GM13977 (cell line): ENCODE measurements around the gene APC2.

Source experiments
- DNase-seq: peaks from one replicate; pipeline ENCODE4 v3.0.0; 2012; ENCODE audit warnings: low spot score
- in situ Hi-C: fragments of 300-500 bp; cut with MboI; formaldehyde crosslinking; loops from one replicate; pipeline ENCODE4 v1.12.0; 2022; ENCODE audit warnings: low sequenced_read_pairs, low pct_unique_long_range_greater_than_20kb, mixed read lengths, inconsistent platforms; ENCODE audit not compliant: unreplicated experiment
- TF ChIP-seq, protein P1 (sequence below): IDR thresholded peaks from 2 replicates; pipeline ENCODE4 v1.5.1; 2012; ENCODE audit warnings: mild to moderate bottlenecking, control low read depth; ENCODE audit not compliant: insufficient read depth; ENCODE audit errors: extremely low read depth, missing control alignments

APC2 gene

DNA sequence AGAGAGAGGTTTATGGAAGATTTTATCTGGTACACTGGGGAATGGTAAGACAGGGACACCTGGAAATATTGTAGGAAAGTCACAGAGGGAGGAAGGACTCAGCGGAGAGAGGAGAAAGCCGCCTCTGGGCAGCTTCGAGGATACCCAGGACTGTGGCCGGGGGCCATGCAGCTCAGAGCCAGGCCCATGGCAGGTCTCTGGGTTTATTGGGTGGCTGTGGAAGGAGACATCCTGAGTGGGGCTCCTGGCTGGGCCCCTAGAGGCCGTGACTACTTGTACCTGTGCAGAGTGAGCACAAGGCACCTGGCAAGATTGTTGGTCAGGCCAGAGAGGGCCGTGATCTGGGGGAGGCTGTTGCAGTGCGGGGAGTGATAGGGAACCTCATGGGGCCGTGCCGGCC is 39.1 kb upstream of the APC2 start:
- TF ChIP-seq, protein P1, sequence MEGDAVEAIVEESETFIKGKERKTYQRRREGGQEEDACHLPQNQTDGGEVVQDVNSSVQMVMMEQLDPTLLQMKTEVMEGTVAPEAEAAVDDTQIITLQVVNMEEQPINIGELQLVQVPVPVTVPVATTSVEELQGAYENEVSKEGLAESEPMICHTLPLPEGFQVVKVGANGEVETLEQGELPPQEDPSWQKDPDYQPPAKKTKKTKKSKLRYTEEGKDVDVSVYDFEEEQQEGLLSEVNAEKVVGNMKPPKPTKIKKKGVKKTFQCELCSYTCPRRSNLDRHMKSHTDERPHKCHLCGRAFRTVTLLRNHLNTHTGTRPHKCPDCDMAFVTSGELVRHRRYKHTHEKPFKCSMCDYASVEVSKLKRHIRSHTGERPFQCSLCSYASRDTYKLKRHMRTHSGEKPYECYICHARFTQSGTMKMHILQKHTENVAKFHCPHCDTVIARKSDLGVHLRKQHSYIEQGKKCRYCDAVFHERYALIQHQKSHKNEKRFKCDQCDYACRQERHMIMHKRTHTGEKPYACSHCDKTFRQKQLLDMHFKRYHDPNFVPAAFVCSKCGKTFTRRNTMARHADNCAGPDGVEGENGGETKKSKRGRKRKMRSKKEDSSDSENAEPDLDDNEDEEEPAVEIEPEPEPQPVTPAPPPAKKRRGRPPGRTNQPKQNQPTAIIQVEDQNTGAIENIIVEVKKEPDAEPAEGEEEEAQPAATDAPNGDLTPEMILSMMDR = no peak
- DNase-seq = no peak
- in situ Hi-C loops = no loop called here

DNA sequence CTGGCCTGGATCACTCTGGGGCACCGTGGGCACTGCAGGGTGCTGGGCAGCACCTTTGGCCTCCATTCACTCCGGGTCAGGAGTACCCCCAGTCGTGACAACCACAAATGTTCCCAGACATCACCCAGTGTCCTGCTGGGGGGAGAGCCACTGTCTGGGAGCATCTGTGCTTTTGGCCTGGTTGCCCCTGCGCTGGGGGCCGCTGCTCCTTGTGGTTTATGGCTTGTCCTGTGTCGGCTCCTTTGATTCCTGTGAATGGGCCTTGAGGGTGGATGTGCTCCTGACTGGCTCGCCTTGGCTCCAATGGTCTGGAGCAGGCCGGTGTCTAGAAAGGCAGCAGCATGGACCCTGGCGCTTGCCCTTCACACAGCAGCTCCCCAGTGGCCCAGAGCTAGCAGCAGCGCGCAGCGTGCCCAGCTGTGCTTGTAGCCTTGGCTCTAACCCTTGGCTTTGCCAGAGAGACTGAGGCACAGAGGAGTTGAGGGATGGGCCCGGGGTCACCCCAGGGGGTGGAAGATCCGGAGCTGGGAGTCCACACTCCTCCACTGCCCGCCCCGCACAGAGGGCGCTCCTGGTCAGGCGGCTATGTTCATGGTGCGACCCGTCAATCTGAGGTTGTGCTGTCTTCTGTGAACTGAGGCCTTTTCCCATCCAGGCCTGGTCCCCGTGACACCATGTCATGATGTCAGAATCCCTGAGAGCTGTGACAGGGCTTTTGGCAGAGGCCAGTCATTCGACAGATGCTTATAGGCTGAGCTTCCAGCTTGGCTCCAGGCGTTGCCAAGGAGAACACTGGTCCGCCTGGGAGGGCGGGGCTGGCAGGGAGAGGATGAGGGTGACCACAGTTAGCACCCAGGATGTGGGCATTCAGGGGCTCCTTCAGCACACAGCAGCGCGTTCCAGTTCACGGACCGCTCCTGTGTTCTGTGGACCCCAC is 38.4 kb upstream of the APC2 start:
- TF ChIP-seq, protein P1 = no peak
- in situ Hi-C loops = no loop called here
- no peak for DNase-seq

DNA sequence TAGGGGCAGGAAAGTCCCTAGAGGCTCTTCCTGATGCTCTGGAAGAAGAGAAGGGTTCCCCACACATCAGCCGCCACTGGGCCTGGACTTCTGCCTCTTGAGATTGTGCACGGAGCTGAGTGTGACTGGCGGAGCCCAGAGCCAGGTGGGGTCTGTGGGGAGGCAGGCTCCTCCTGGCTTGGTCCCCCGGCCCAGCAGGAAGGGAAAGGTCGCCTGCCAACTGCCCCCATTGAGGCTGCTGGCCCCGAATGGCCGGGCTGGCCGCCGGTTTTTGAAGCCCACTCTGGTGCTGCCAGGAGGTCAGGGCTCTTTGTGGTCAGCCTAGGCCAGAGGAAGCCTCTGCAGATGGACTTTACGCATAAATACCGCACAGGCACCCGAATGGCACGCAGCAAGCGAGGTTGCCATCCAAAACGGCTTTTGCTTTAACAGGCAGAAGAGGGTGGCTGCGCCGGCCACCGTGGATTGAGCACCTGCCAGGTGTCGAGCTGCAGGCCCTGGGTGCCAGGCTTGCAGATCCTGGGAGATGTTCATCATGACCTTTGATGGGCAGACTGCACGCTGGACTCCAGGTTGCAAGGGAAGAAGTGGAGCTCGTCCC is 37.5 kb upstream of the APC2 start:
- TF ChIP-seq, protein P1 = no peak
- in situ Hi-C loops = no loop called here

DNA sequence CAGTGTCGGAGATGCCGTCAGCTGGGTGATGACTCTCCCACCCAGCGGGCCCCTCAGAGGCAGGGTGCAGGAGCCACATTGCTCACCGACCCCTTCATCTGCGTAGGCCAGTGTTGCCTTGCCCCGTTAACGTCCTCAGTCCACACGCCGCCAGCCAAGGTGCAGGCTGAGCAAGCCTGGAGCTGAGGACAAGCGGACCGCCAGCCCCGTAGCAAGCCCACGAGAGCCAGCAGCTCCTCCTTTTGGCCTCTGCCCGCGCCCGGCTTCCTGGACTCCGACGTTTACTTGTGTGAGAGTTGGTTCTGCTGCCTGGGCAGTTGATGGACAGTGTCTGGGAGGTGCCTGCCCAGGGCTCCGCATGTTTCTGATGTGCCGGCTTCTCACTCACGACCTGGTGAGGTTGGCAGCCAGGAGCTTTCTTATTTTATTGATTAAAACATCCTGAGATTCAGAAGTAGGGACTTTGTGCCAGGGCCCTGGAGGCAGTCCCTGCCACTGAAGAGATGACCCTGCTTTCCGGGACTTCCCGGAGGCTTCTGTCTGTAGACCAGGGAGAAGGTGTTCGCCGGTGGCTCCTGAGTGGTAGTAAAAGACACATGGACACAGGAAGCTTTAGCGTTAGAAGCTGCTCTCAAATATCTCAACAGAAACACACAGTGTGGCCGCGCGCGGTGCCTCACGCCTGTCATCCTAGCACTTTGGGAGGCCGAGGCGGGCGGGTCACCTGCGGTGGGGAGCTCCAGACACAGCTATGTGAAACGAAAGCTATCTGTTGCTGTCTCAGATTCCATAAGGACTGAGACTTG is 36.7 kb upstream of the APC2 start:
- in situ Hi-C loops = no loop called here
- DNase-seq = no peak
- TF ChIP-seq, protein P1 = no peak

More for the DNA sequence above, 37.5 kb upstream of the APC2 start:
- no peak for DNase-seq

DNA sequence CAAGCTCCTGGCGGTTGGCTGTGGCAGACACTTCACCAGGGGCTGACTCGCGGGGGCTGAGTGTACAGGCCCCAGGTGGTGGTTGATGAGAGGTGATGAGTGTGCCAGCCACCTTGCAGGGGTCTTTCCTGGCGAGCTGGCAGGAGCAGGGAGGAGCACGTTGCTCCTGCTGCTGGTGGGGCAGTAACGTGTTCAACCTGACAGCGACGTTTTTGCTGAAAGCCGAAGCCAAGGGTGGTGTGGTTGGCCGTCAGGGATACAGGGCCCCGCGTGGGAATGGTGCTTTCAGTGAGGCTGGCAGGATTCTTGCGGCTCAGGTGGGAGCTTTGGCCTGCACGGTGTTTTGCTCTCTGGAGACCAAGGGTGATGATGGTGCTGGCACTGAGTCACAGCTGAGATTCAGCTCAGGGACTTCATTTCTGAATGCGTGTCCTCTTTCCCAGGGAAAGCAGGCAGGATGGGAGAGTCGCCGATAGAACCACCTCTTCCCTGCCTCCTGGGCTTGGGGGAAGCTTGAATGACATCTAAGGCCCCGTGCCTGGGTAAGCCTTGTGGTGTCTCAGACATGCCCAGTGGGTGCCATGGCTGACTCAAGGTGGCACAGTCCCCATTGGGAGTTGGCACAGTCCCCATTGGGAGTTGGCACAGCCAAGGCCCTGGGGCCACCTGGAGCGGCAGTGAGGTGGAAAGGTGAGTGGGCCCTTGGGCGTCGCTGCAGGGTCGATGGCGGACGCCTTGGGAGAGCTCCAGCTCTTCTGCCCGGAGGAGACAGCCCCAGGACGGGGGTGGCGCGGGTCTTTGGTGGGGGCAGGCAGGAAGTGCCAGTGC is 33.7 kb upstream of the APC2 start:
- DNase-seq = no peak
- TF ChIP-seq, protein P1 = no peak
- in situ Hi-C loops = no loop called here
